GM19468 (cell line): ENCODE results near the gene FGF14.
"Not testable (repeated sequence)": the region's sequence is repeated elsewhere in the genome, so short reads cannot be mapped to it uniquely, and the experiment has no call there.

Experiments
- ATAC-seq: cut with Tn5 transposase; IDR thresholded peaks from one replicate; pipeline ENCODE4 v1.9.1; 2021; ENCODE audit warnings: mild to moderate bottlenecking, moderate library complexity, moderate number of reproducible peaks; ENCODE audit not compliant: unreplicated experiment; ENCODE audit errors: extremely low read depth

FGF14 gene

GRCh38 chr13:101841698-101842097 is 560.1 kb downstream of the FGF14 start:
- no peak for ATAC-seq

GRCh38 chr13:101838323-101838722 is 563.5 kb downstream of the FGF14 start:
- ATAC-seq: no peak

GRCh38 chr13:101837778-101838177 is 564.1 kb downstream of the FGF14 start:
- ATAC-seq: not testable (repeated sequence)

- ATAC-seq: no peak
Measured at GRCh38 chr13:101837288-101837687, 564.6 kb downstream of the FGF14 start.

GRCh38 chr13:101835920-101836319 is 565.9 kb downstream of the FGF14 start:
- ATAC-seq: no peak

GRCh38 chr13:101833671-101834070 is 568.2 kb downstream of the FGF14 start:
- ATAC-seq: no peak

- no peak for ATAC-seq
Measured at GRCh38 chr13:101830035-101830434, 571.8 kb downstream of the FGF14 start.

- no peak for ATAC-seq
Measured at GRCh38 chr13:101829484-101829883, 572.4 kb downstream of the FGF14 start.

- ATAC-seq: no peak
Measured at GRCh38 chr13:101828119-101828518, 573.7 kb downstream of the FGF14 start.

GRCh38 chr13:101817898-101818297 is 584.0 kb downstream of the FGF14 start:
- ATAC-seq: no peak

- ATAC-seq: no peak
Measured at GRCh38 chr13:101811881-101812280, 590.0 kb downstream of the FGF14 start.

- ATAC-seq: no peak
Measured at GRCh38 chr13:101811284-101811839, 590.5 kb downstream of the FGF14 start.

GRCh38 chr13:101799196-101799595 is 602.7 kb downstream of the FGF14 start:
- no peak for ATAC-seq

GRCh38 chr13:101798437-101798836 is 603.4 kb downstream of the FGF14 start:
- no peak for ATAC-seq

GRCh38 chr13:101795460-101795859 is 606.4 kb downstream of the FGF14 start:
- ATAC-seq: no peak

GRCh38 chr13:101795025-101795424 is 606.8 kb downstream of the FGF14 start:
- ATAC-seq: no peak

GRCh38 chr13:101792189-101792588 is 609.7 kb downstream of the FGF14 start:
- ATAC-seq: no peak

GRCh38 chr13:101785858-101786257 is 616.0 kb downstream of the FGF14 start:
- no peak for ATAC-seq

GRCh38 chr13:101784313-101784712 is 617.5 kb downstream of the FGF14 start:
- no peak for ATAC-seq

GRCh38 chr13:101783554-101783953 is 618.3 kb downstream of the FGF14 start:
- ATAC-seq: no peak

- ATAC-seq: no peak
Measured at GRCh38 chr13:101780211-101780610, 621.6 kb downstream of the FGF14 start.

- no peak for ATAC-seq
Measured at GRCh38 chr13:101779147-101779546, 622.7 kb downstream of the FGF14 start.

GRCh38 chr13:101775267-101775666 is 626.6 kb downstream of the FGF14 start:
- no peak for ATAC-seq
